Hematopoietic multipotent progenitor cell treated with erythropoietin and hydrocortisone succinate and interleukin-3 and kit ligand, for 6 days (in vitro differentiated cells): ENCODE data around the gene DYNC1I1.

Experiments
- DNase-seq: peaks from one replicate; pipeline ENCODE4 v3.0.0-alpha.2; 2015

Gene DYNC1I1

GRCh38 chr7:96034940-96035727 lies 262.8 kb downstream of the DYNC1I1 start:
- DNase-seq = no peak

- no peak for DNase-seq
These were observed 268.0 kb downstream of the DYNC1I1 start for GRCh38 chr7:96040250-96040772.

- no peak for DNase-seq
These were observed 268.8 kb downstream of the DYNC1I1 start for GRCh38 chr7:96041171-96041570.

GRCh38 chr7:96045181-96045580 lies 272.8 kb downstream of the DYNC1I1 start:
- DNase-seq = no peak

DNA sequence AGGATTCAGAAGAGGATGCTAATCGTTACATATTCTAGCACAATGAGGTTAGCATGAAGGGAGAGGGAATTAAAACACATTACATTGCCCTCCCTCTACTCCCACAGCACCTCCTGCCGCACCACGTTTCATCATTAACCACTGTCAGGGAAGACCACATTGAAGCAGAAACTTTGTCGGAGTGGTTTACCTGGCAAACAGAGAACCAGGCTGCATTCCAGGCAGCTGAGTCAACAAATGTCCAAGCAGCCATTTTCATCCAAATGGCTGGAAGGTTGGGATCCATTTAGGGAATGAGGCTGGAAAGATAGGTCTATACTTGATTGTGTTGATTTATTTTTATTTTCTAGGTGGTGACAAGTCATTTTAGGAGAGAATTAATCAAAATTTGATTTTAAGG lies 273.6 kb downstream of the DYNC1I1 start:
- no peak for DNase-seq

- DNase-seq = no peak
These were observed 279.9 kb downstream of the DYNC1I1 start for GRCh38 chr7:96052289-96052688.

DNA sequence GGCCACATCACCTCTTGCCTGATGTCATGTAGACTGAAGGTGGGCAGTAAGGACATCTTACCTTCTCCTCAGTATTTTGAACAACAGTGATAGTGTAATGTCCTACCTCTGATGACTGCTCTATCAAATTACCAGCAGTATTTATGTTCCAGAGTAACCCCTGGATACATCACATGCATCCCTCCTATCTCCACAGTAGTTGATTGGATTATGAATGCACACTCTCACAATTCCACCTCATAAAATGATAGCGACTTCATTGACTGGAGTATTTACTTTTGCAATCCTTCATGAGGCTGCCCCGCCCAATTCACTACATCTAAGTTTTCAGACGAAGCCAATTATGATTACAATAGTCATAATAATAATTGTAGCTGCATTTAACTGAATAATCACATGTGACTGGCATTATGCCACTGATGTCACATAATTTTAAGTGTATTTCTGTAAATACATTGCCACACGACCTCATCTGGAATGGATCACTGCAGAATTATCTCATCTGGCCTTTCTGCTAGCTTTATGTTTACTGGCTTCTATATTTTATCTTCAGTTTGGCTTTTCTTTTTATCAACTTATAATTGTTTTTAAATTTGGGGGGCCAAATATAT lies 280.6 kb downstream of the DYNC1I1 start:
- DNase-seq = no peak

DNA sequence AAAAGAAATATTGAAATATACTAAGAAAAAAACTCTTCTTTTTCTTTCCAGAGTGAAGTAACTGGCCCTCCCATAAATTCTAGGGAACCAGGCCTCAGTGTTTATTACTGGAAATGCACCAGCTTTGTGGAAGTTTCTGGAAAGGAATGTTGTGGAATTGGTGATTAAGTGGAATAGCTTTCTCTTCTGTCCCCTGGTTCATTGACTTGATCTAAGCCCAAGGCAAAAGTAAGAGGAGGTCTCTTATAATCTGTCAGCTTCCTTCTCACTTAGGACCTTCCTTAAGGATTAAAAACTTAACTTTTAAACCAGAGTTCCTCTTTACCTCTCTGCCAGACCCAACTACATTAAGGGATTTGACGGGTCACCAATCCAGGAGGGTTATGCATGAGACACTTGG lies 283.4 kb downstream of the DYNC1I1 start:
- DNase-seq = no peak

- DNase-seq = no peak
These were observed 286.7 kb downstream of the DYNC1I1 start for GRCh38 chr7:96059075-96059474.

DNA sequence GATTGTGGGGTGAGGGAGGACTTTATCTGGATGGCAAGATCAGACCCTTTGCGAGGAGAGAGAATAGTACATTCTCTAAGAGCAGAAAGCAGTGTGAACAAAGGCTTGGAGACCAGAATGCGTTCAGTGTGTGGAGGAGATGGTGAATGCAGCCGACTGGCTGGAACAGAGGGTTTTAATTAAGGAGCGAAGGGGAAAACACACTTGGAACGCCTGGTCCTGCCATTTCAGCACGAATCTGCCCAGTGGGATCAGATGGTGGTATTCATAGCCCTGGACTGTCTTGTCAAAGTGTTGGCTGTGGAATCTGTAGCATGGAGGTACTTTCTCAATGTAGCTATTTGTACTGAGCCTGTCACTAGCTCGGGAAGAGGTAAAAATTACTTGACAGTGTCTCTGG lies 288.7 kb downstream of the DYNC1I1 start:
- DNase-seq = no peak

DNA sequence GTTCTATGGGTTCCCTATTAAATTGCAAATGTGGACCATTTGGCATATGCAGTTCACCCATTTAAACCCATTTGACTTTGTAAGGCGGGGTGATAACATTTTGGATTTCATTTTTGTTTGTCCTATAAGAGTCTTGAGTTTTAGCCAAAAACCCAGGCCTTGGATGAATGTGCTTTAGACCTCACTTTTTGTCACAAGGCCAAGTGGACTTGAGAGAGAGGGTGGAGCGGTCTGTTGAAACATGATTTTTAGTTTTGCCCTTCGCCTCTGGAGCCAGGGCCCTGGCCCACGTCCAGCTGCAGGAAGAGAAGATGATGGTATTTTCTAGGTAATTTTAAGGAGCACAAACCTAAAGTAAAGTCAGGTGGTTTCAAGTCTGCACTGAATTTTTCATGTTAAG lies 289.5 kb downstream of the DYNC1I1 start:
- DNase-seq = no peak

- DNase-seq = no peak
These were observed 295.0 kb downstream of the DYNC1I1 start for GRCh38 chr7:96067321-96067720.

DNA sequence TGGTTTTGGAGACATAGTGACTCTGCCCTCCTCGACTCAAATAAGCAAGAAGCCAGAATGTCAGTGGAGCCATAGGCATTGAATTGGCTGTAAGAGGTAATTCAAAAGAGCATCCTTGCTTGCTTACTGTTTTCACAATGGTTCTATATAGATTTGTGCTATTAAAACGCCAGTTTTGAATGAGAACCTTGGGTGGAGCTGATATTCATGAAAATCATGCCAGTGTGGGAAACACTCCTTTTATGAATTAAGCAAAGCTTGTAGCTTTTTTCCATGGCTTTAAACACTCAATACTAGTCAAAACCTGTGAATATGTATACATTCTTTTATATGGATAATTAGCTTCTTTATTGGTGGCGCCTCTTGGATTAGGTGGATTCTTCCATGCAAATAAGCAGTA lies 297.0 kb downstream of the DYNC1I1 start:
- no peak for DNase-seq

DNA sequence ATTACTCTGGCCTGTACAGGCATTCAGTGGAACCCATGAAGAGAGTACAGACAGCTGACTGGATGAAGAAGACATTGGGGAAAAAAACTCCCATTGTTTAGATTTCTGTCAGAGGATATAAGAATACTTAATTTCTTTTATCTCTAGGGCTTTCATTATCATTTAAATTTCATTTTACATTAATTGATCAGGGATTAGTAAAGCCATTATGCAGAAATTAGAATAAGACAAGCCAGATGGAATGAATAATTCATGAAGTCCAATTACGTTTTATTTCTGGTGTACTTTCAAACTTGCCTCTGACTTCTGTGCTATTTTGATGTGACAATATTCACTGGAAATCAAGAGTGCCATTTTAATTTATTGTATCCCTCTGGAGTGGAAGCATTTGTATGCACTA lies 302.5 kb downstream of the DYNC1I1 start:
- no peak for DNase-seq

GRCh38 chr7:96075510-96076349 lies 303.4 kb downstream of the DYNC1I1 start:
- DNase-seq = peak; percentile 71

DNA sequence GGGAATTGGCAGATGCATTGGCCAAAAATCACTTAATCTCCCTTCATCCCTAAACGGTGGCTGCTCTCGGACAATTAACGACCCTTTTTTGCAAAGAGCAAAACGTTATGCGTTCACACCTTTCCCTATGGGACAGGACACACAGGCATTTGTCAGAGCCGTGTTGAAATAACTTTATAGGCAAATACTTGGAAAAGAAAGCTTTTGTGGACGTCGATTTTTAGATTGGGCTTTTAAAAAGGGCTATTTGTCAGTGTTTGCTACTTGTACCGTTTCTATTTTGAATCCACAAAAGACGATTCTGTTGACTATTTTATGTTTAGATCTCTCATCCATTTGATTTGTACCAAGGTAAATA lies 304.0 kb downstream of the DYNC1I1 start:
- DNase-seq = no peak

GRCh38 chr7:96080027-96080426 lies 307.7 kb downstream of the DYNC1I1 start:
- DNase-seq = no peak

- DNase-seq = no peak
These were observed 312.7 kb downstream of the DYNC1I1 start for GRCh38 chr7:96084881-96085553.

- DNase-seq = no peak
These were observed 313.6 kb downstream of the DYNC1I1 start for GRCh38 chr7:96085953-96086352.

DNA sequence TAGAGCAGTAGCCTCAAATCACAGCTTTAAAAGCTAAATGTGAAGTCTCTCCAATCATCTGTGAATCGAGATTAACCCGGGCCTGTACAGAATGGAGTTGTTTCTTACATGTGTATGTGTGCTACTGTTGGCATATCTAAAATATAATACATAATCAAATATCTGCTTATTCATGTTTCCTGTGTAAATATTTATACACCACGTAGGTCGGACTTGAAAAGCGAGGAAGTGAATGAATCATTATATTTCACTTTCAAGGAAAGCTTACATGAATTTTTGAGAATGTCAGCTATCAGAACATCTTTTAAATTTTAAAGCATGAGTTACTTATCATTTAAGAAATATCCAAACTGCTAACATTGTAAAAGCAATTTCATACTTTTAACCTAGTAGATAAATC lies 316.2 kb downstream of the DYNC1I1 start:
- no peak for DNase-seq

DNA sequence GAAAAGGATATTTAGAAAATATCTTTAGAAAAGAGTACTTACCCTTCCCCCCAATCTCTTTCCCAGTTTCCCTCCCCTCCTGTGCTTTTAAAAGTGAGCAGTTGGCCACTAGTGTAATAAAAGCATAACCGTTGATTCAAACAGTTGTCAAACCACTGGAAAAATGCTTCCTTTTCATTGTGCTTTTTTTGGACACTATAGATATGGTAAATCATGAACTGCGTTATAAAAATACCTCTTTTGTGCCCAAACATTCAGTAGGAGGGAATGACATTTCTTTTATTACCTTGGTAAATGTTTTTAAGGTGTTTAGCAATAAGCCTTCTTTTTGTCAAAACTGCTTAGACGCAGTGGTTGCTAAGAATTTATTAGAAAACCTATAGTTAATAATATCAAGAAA lies 317.2 kb downstream of the DYNC1I1 start:
- DNase-seq = no peak

- DNase-seq = no peak
These were observed 318.4 kb downstream of the DYNC1I1 start for GRCh38 chr7:96090756-96091155.

GRCh38 chr7:96093435-96093834 lies 321.1 kb downstream of the DYNC1I1 start:
- no peak for DNase-seq
